ENCODE measurements around the gene HELLS. TPM values are rescaled to one million over a fixed set of nuclear protein-coding genes. Genes with fewer than 3 reads are reported as not detected.
"Not testable (repeated sequence)": the region's sequence is repeated elsewhere in the genome, so short reads cannot be mapped to it uniquely, and the experiment has no call there.

HELLS gene
- total RNA-seq, 2 donors from 2014 or later, result 120 to 149 TPM

DNA sequence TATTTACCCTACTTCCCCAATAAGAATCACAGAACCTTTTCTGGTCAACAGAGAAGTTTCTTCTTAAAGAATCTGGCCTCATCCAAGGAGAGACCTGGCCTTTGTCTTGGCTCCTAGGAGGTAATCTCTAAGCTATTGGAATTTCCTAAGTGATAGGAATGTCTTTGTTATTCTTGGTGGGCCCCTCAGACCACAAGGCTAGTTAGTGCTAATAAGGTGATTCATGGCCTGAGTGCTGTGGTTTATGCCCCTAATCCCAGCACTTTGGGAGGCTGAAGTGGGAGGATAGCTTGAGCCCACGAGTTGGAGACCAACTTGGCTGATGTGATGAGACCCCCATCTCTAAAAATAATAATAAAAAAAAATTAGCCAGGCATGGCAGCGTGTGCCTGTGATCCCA, 78.0 kb downstream of the HELLS start:
- no peaks in the 10 kb centered on the region for H3K4me1 Mint-ChIP-seq (ENCODE audit: low read depth)
- H3K27me3 Mint-ChIP-seq (ENCODE audit: low read depth), result peaks cover 12% of the 10 kb centered on the region
- no peaks in the 10 kb centered on the region for H3K9me3 Mint-ChIP-seq
- H3K36me3 Mint-ChIP-seq (ENCODE audit: insufficient read depth in 2 of 2), result no peaks in the 10 kb centered on the region
- no peak for ATAC-seq (replicated peaks in 1 of 2)
- no peak overlapping the region for H3K27ac Mint-ChIP-seq
- no peak overlapping the region for H3K4me3 Mint-ChIP-seq
- no peak for DNase-seq

DNA sequence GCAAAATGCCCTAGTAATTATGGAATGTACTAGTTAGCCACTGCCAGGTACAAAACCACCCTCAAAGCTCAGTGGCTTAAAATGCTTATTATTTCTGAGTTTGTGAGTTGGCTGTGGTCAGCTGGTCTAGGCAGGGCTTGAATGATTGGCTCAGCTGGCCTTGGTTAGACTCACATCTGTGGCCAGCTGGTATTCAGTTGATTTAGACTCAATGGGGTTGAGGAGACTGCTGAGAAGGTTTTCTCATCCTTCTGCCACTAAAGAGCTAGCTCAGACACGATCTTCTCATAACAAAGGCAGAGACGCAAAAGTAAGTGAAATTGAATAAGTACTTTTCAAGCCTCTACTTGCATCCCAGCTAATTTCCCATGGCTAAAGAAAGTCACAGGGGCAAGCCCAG, 80.9 kb downstream of the HELLS start:
- Mint-ChIP-seq H3K27ac (no peak overlapping the region), H3K36me3 (ENCODE audit: insufficient read depth in 2 of 2) (no peaks in the 10 kb centered on the region), H3K4me1 (ENCODE audit: low read depth) (no peaks in the 10 kb centered on the region), H3K4me3 (no peak overlapping the region), H3K27me3 (ENCODE audit: low read depth) (peaks cover 12% of the 10 kb centered on the region), H3K9me3 (no peaks in the 10 kb centered on the region)
- no peak for DNase-seq
- no peak for ATAC-seq (replicated peaks in 1 of 2)

DNA sequence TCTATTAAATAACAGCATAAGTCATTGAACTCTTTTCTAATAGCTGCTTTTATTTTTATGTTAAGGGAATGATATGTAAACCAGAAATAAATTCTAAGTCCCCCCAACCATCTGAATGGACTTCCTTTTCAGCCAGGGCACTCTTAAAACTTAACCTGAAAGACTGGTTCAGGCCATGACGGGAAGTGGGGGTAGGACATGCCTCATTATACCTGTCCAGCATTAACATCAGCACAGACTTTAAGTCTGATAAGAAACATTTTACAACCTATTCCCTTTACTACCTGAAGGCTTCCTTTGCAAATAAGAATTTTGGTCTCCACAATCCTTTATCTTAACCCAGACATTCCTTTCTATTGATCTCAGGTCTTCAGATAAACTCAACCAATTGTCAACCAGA, 81.9 kb downstream of the HELLS start:
- Mint-ChIP-seq H3K27me3 (ENCODE audit: low read depth) (peaks cover 12% of the 10 kb centered on the region), H3K9me3 (peaks cover 0 to 3% of the 10 kb centered on the region in 2 donors), H3K4me3 (no peak overlapping the region), H3K27ac (no peak overlapping the region), H3K36me3 (ENCODE audit: insufficient read depth in 2 of 2) (peaks cover 0 to 3% of the 10 kb centered on the region in 2 donors), H3K4me1 (ENCODE audit: low read depth) (no peaks in the 10 kb centered on the region)
- ATAC-seq (replicated peaks in 1 of 2) (no peak), DNase-seq (no peak)

DNA sequence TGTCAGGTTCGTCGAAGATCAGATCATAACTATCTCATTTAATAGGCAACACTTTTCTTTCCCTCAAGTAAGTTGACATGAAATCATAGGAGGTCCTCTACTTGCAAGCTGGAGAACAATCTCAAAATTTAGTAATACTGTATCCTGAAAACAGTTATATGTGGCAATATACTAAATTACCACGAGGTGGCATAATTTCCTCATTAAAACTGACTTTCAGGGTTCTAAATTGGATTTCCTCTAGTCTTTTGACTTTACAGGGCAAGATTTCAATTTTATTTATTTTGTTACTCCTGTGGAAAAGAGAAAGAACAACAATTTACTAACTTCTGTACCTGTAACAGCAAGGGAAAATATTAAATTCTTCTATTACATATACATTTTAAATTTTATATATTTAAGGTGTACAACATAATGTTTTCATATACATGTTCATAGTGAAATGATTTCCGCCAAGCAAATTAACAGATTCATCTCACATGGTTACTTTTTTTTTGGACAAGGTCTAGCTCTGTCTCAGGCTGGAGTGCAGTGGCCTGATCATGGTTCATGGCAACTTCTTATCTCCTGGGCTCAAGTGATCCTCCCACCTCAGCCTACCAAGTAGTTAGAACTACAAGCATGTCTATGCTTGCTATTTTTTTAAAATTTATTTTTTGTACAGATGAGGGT, 84.6 kb downstream of the HELLS start:
- DNase-seq (no peak), ATAC-seq (replicated peaks in 1 of 2) (no peak)
- Mint-ChIP-seq H3K9me3 (peaks cover 1 to 5% of the 10 kb centered on the region in 2 donors), H3K4me1 (ENCODE audit: low read depth) (no peaks in the 10 kb centered on the region), H3K36me3 (ENCODE audit: insufficient read depth in 2 of 2) (peaks cover 1 to 7% of the 10 kb centered on the region in 2 donors), H3K27ac (no peak overlapping the region), H3K27me3 (ENCODE audit: low read depth) (peaks cover 12% of the 10 kb centered on the region), H3K4me3 (no peak overlapping the region)

DNA sequence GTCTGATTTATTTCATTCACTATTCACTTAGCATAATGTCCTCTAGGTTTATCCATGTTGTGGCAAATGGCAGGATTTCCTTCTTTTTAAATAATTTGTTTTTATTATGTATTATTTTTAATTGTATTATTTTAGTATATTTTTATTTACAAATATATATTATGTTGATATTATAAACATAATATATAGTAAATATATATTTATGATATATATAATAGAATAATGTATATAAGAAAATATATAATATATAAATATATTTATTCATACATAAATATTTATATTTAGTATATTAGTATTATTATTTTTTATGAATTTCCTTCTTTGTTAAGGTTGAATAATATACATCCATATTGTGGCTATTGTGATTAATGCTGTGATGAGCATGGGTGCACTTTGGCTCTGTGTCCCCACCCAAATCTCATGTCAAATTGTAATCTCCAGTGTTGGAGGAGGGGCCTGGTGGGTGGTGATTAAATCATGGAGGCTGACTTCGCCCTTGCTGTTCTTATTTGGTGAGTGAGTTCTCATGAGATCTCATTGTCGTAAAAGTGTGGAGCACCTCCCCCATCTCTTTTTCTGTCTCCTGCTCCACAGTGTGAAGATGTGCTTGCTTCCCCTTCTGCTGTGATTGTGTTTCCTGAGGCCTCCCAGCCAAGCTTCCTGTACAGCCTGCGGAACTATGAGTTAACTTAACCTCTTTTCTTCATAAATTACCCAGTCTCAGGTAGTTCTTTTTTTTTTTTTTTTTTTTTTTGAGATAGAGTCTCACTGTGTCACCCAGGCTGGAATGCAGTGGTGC, 85.7 kb downstream of the HELLS start:
- no peak for ATAC-seq (replicated peaks in 1 of 2)

DNA sequence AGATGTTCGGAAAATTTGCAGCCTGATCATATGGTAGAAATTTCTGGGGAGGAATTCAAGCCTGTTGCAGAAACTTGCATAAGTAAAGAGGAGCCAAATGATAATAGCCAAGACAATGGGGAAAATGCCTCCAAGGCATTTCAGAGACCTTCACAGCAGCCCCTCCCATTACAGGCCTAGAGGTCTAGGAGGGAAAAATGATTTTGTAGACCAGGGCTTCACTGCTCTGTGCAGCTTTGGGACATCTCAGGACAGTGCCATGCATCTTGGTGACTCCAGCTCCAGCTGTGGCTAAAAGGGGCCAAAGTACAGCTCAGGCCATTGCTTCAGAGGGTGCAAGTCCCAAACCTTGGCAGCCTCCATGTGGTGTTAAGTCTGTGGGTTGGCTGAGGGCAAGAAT, 87.4 kb downstream of the HELLS start:
- H3K36me3 Mint-ChIP-seq (ENCODE audit: insufficient read depth in 2 of 2), result peaks cover 9 to 11% of the 10 kb centered on the region in 2 donors
- H3K4me3 Mint-ChIP-seq, result no peak overlapping the region
- H3K27me3 Mint-ChIP-seq (ENCODE audit: low read depth), result peaks cover 6% of the 10 kb centered on the region
- peaks cover 4% of the 10 kb centered on the region for H3K4me1 Mint-ChIP-seq (ENCODE audit: low read depth)
- no peak for DNase-seq
- H3K27ac Mint-ChIP-seq, result no peak overlapping the region
- H3K9me3 Mint-ChIP-seq, result peaks cover 9 to 11% of the 10 kb centered on the region in 2 donors
- ATAC-seq (replicated peaks in 1 of 2), result no peak

More for the DNA sequence above, 85.7 kb downstream of the HELLS start:
- H3K36me3 Mint-ChIP-seq (ENCODE audit: insufficient read depth in 2 of 2), result peaks cover 2 to 9% of the 10 kb centered on the region in 2 donors
- H3K9me3 Mint-ChIP-seq, result peaks cover 2 to 5% of the 10 kb centered on the region in 2 donors
- peaks cover 12% of the 10 kb centered on the region for H3K27me3 Mint-ChIP-seq (ENCODE audit: low read depth)
- H3K4me1 Mint-ChIP-seq (ENCODE audit: low read depth), result no peaks in the 10 kb centered on the region
- no peak overlapping the region for H3K27ac Mint-ChIP-seq
- H3K4me3 Mint-ChIP-seq, result no peak overlapping the region
- no peak for DNase-seq

DNA sequence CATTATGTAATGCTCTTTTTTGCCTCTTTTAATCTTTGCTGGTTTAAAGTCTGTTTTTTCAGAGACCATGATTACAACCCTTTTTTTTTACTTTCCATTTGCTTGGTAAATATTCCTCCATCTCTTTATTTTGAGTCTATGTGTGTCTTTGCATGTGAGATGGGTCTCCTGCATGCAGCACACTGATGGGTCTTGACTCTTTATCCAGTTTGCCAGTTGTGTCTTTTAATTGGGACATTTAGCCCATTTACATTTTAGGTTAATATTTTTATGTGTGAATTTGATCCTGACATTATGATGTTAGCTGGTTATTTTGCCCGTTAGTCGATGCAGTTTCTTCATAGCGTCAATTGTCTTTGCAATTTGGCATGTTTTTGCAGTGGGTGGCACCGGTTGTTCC, 92.5 kb downstream of the HELLS start:
- H3K27ac Mint-ChIP-seq; H3K27me3 Mint-ChIP-seq (ENCODE audit: low read depth); H3K4me1 Mint-ChIP-seq (ENCODE audit: low read depth); ATAC-seq (replicated peaks in 1 of 2); DNase-seq; H3K4me3 Mint-ChIP-seq: not testable (repeated sequence)
- Mint-ChIP-seq H3K36me3 (ENCODE audit: insufficient read depth in 2 of 2) (peaks cover 17 to 23% of the 10 kb centered on the region in 2 donors), H3K9me3 (peaks cover 14 to 19% of the 10 kb centered on the region in 2 donors)

DNA sequence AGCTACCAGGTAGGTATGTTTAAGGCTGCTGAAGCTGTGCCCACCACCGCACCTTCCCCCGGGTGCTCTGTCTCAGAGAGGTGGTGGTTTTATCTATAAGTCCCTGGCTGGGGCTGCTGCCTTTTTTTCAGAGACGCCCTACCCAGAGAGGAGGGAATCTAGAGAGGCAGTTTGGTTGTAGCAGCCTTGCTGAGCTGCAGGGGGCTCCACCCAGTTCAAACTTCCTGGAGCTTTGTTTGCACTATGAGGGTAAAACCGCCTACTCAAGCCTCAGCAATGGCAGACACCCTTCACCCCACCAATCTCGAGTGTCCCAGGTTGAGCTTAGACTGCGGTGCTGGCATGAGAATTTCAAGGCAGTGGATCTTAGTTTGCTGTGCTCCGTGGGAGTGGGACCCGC, 94.3 kb downstream of the HELLS start:
- H3K4me1 Mint-ChIP-seq (ENCODE audit: low read depth), result peaks cover 4% of the 10 kb centered on the region
- no peak for DNase-seq
- H3K9me3 Mint-ChIP-seq, result peaks cover 14 to 19% of the 10 kb centered on the region in 2 donors
- ATAC-seq (replicated peaks in 1 of 2), result no peak
- peaks cover 13 to 23% of the 10 kb centered on the region in 2 donors for H3K36me3 Mint-ChIP-seq (ENCODE audit: insufficient read depth in 2 of 2)
- H3K4me3 Mint-ChIP-seq, result no peak overlapping the region
- H3K27ac Mint-ChIP-seq, result no peak overlapping the region
- H3K27me3 Mint-ChIP-seq (ENCODE audit: low read depth), result peaks cover 6% of the 10 kb centered on the region

DNA sequence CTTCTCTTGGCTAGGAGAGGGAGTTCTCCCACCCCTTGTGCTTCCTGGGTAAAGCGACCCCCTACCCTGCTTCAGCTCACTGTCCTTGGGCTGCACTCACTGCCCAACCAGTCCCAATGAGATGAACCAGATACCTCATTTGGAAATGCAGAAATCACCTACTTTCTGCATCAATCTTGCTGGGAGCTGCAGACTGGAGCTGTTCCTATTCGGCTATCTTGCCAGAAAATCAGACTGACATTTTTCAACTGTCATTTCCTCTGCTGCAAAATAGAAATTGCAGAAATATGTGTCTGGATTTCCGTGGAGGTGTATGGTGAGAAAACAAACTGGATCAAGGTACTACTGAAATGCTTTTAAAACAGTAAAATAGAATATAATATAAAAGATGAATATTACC, 95.0 kb downstream of the HELLS start:
- Mint-ChIP-seq H3K36me3 (ENCODE audit: insufficient read depth in 2 of 2) (peaks cover 12 to 21% of the 10 kb centered on the region in 2 donors), H3K27ac (no peak overlapping the region), H3K9me3 (peaks cover 12 to 17% of the 10 kb centered on the region in 2 donors), H3K27me3 (ENCODE audit: low read depth) (peaks cover 6% of the 10 kb centered on the region), H3K4me3 (no peak overlapping the region), H3K4me1 (ENCODE audit: low read depth) (peaks cover 4% of the 10 kb centered on the region)
- ATAC-seq (replicated peaks in 1 of 2) (no peak), DNase-seq (no peak)

DNA sequence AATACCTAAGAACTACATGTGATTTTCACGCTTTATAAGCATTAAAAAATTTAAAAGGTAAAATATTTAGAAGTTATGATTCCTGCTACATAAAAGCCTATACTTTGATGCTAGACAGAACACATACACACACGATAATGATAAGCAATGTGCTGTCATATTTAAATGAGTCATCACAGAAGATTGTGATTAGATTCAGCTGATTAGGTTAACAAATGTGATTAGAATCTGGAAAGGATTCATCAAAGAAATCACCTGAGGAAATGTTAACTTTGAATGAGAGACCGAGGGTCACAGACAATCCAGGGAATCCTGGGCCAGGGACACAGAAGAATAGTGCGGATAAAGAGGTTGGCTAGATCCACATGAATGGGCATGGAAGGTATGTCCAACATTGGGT, 95.9 kb downstream of the HELLS start:
- no peak overlapping the region for H3K4me3 Mint-ChIP-seq
- H3K27me3 Mint-ChIP-seq (ENCODE audit: low read depth), result peaks cover 6% of the 10 kb centered on the region
- peaks cover 12 to 17% of the 10 kb centered on the region in 2 donors for H3K9me3 Mint-ChIP-seq
- H3K27ac Mint-ChIP-seq, result no peak overlapping the region
- DNase-seq (no peak), ATAC-seq (replicated peaks in 1 of 2) (no peak)
- H3K36me3 Mint-ChIP-seq (ENCODE audit: insufficient read depth in 2 of 2), result peaks cover 11 to 21% of the 10 kb centered on the region in 2 donors
- H3K4me1 Mint-ChIP-seq (ENCODE audit: low read depth), result peaks cover 4% of the 10 kb centered on the region

DNA sequence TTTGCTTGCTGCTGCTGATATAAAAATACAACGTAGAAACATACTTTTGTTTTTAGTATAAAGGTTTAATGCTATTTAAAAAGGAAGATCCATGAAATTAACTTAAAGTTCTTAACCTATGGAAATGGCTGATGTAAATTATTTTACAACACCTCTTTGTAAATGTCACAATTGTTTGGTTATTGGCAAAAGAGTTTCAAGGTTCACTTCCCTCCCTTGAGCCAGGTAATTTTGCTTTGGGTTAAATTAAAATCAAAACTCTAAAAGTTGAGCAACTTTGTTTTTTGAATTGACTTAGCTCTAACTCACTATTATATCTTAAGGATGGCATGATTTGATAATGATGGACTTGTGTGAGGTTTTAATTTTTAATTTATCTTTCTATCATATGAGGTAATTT, 98.8 kb downstream of the HELLS start:
- H3K4me1 Mint-ChIP-seq (ENCODE audit: low read depth), result no peaks in the 10 kb centered on the region
- no peak overlapping the region for H3K4me3 Mint-ChIP-seq
- ATAC-seq (replicated peaks in 1 of 2), result no peak
- no peak overlapping the region for H3K27ac Mint-ChIP-seq
- H3K9me3 Mint-ChIP-seq, result peaks cover 0 to under 1% of the 10 kb centered on the region in 2 donors
- H3K36me3 Mint-ChIP-seq (ENCODE audit: insufficient read depth in 2 of 2), result peaks cover under 1 to 2% of the 10 kb centered on the region in 2 donors
- no peak for DNase-seq
- no peaks in the 10 kb centered on the region for H3K27me3 Mint-ChIP-seq (ENCODE audit: low read depth)

DNA sequence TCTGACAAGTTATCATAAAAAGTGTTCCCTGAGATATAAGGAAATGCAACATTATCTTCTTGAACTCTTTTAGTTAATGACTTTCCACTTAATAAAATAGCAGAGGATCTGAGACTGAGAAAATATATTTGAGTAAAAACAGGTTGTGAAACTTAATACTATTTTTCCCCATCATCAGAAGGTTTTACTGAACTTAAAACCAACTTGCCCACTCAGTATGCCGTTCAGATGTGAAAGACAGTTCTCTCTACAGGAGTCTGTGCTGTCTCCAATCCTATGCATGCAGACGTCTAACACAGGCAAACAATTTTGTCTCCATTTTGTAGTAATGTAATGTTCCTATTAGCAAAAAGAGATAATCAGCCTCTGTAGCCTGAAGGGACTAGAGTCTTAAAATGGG, 99.7 kb downstream of the HELLS start:
- Mint-ChIP-seq H3K4me3 (no peak overlapping the region), H3K9me3 (no peaks in the 10 kb centered on the region), H3K27me3 (ENCODE audit: low read depth) (no peaks in the 10 kb centered on the region), H3K4me1 (ENCODE audit: low read depth) (no peaks in the 10 kb centered on the region), H3K27ac (no peak overlapping the region), H3K36me3 (ENCODE audit: insufficient read depth in 2 of 2) (no peaks in the 10 kb centered on the region)
- no peak for ATAC-seq (replicated peaks in 1 of 2)
- no peak for DNase-seq

All from activated T-cell treated with anti-CD3 and anti-CD28 coated beads, Interleukin-2, amount 50 U/mL, for 72 hours (primary cell).